HG03460 (cell line): ENCODE measurements around the gene KMT2C.

Experiments used
- ATAC-seq: cut with Tn5 transposase; IDR thresholded peaks from one replicate; pipeline ENCODE4 v1.9.1; 2021; ENCODE audit not compliant: unreplicated experiment

KMT2C gene

GRCh38 chr7:152117356-152117755 lies 318.4 kb downstream of the KMT2C start:
- no peak for ATAC-seq

- no peak for ATAC-seq
These were observed 320.6 kb downstream of the KMT2C start for GRCh38 chr7:152115021-152115718.

GRCh38 chr7:152112829-152113228 lies 323.0 kb downstream of the KMT2C start:
- no peak for ATAC-seq

- no peak for ATAC-seq
These were observed 327.4 kb downstream of the KMT2C start for GRCh38 chr7:152108359-152108758.

GRCh38 chr7:152107945-152108344 lies 327.9 kb downstream of the KMT2C start:
- no peak for ATAC-seq

- ATAC-seq: no peak
These were observed 328.8 kb downstream of the KMT2C start for GRCh38 chr7:152106990-152107389.

- ATAC-seq: no peak
These were observed 330.6 kb downstream of the KMT2C start for GRCh38 chr7:152105205-152105604.

GRCh38 chr7:152103691-152104090 lies 332.1 kb downstream of the KMT2C start:
- no peak for ATAC-seq

- ATAC-seq: no peak
These were observed 332.7 kb downstream of the KMT2C start for GRCh38 chr7:152103066-152103465.

- ATAC-seq: no peak
These were observed 338.5 kb downstream of the KMT2C start for GRCh38 chr7:152097330-152097729.

GRCh38 chr7:152095771-152096170 lies 340.0 kb downstream of the KMT2C start:
- ATAC-seq: no peak

GRCh38 chr7:152093717-152094116 lies 342.1 kb downstream of the KMT2C start:
- no peak for ATAC-seq

- ATAC-seq: no peak
These were observed 345.1 kb downstream of the KMT2C start for GRCh38 chr7:152090747-152091146.

GRCh38 chr7:152089183-152089582 lies 346.6 kb downstream of the KMT2C start:
- ATAC-seq: no peak

- ATAC-seq: no peak
These were observed 349.3 kb downstream of the KMT2C start for GRCh38 chr7:152086513-152086912.

GRCh38 chr7:152085131-152085530 lies 350.7 kb downstream of the KMT2C start:
- no peak for ATAC-seq
